Left lobe of liver (tissue), 2 donors: Measurements from ENCODE around the gene OTUD5. TPM values are rescaled to one million over a fixed set of nuclear protein-coding genes. Genes with fewer than 3 reads are reported as not detected.
A peak's percentile ranks its signal among the peaks of the same experiment; 100 is the strongest.

Source experiments
- ATAC-seq: fragments of 200-7000 bp; cut with Tn5 transposase; one replicate; pipeline ENCODE4 v1.9.1; 2020; ENCODE audit warnings: mild to moderate bottlenecking, moderate library complexity
- DNase-seq: peaks from one replicate; pipeline ENCODE4 v3.0.0-alpha.2; 2020; ENCODE audit warnings: low spot score
- total RNA-seq: library from RNA; stranded (reverse); gene quantifications from one replicate; pipeline ENCODE4 v1.2.1, GENCODE V29; 2021
- donor health status: DM: no; HTN: no; CAD: no; lungs with moderate emphysema.
- donor health status: DM: no; HTN: yes; CAD: no.

The OTUD5 gene
- total RNA-seq, 1 donor from 2014 or later, result 21.8 TPM

GRCh38 chrX:48938721-48939425 is 18.5 kb downstream of the OTUD5 start:
- DNase-seq (no peak), ATAC-seq (no peak)

DNA sequence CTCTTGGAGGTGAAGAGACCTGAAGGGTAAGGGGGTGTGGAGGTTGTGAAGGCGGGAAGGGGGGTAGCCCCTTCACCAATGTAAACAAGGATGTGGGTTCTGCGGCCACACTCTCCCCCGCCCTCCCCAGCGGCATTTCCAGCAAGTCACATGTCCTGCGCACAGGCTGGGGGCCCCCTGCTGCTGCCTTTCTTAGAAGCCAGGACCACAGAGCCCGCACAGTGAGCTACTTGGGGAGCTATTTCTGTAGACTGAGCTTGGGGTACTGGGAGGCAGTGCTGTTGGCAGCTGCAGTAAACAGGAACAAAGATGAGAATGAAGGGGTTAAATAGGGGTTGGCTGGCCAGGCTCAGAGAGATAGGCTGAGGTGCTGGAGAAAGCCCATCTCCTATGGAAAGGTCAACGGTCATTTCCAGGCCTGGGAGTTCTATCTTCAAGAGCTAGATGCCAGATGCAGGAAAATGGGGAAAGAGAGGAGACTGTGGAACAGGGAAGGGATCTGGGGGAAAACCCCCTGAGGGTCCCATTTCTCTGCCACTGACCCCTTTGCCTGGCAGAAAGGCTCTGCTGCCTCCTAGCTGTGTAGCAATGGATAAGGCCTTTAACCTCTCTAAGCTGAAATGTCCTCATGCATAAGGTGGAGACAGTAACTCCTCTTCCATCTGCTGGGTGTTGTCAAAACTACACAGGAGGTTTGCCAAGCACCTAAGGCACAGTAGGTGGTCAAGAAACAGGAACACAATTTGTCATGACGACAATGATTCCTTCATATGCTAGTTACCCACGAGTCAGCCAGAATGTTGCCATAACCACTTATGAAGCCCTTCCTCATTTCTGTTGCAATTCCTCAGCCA is 20.1 kb downstream of the OTUD5 start:
- ATAC-seq, result no peak
- no peak for DNase-seq

- DNase-seq, result no peak
- no peak for ATAC-seq
Measured at GRCh38 chrX:48936429-48937053, 20.9 kb downstream of the OTUD5 start.

DNA sequence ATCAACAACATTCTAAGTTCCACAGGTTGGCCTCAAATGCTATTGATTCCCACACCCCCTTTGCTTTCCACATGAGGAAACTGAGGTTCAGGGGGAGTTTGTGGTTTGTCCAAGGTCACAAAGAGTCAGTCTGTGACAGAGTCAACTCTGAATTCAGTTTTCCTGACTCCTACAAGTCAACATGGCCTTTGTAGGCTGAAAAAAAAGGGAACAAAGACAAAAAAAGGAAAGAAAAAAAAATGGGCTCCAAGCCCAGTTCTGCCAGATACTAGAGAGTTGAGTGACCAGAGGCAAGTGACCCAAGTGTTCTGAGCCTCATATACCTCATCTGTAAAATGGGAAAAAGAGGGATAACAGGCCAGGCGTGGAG is 22.1 kb downstream of the OTUD5 start:
- no peak for ATAC-seq
- DNase-seq, result no peak

DNA sequence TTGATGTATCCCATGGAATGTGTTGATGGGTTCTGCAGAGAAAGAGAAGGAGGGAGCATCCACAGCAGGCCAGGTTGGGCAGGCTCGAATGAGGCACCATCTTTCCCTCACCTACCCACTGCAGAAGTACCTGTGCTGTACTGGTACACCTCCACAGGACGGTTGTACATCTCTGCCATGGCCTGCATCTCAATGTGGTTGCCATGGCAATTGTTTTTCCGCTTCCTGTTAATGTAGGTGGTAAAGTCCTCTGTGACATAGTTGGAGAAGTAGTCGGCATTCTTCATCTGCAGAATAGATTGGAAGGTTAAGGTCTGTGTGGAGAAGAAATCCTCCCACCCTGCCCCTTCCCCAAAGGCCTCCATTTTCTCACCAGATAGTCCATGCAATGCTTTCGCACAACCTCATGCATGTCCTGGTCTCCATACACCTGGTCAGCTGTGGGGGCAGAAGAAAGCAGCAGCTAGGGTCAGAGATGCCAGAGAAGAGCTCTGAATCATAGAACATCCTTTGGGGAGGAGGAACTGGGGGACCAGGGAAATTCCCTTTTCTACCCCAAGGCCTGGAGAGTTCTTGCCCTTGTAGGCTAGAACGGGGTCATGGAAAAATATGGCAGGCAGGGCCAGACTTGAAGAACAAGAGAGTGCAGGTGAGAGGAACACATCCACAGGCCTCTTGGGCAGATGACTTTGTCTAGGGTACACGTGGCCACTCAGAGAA is 22.7 kb downstream of the OTUD5 start:
- ATAC-seq, result no peak
- no peak for DNase-seq

- DNase-seq (no peak), ATAC-seq (no peak)
Measured at GRCh38 chrX:48933757-48934156, 23.6 kb downstream of the OTUD5 start.

GRCh38 chrX:48927736-48928382 is 29.5 kb downstream of the OTUD5 start:
- DNase-seq, result no peak
- ATAC-seq, result no peak

DNA sequence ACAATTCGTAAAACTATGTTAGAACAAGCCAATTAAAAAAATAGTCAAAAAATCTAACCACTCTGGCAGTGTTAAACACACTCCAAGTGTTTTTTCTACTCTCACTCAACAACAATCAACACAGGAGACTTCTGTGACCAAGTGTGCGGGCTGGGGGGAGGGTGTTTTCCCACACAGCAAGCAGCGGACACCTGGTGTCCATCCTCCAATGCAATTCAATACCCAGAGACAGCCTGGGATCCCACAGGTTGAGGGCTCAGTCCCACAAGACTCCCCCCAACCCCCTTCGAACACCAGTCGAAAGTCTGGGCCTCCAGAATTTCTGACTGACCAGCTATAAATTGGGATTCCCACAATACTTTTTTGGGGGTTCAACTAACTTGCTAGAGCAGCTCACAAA is 30.3 kb downstream of the OTUD5 start:
- DNase-seq (no peak), ATAC-seq (no peak)

GRCh38 chrX:48924270-48924669 is 33.1 kb downstream of the OTUD5 start:
- ATAC-seq (no peak), DNase-seq (no peak)

GRCh38 chrX:48923771-48924170 is 33.6 kb downstream of the OTUD5 start:
- no peak for ATAC-seq
- no peak for DNase-seq

DNA sequence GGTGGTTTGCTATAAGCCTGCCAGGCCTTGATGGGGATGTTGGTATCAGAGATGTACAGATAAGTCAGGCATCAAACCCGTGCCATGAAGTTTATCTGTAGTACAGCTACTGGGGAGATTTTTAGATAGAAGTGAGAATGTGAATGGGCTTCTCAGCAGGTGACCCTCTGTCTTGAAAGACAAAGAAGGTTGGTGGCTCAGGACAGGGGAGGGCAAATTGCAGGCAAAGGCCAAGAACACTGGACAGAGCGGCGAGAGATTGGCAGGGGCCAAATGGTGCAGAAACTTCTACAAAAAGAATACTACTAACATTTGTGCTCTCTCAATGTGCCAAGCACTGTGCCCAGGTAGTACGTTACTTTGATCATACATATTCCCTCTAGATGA is 36.7 kb downstream of the OTUD5 start:
- DNase-seq, result no peak
- no peak for ATAC-seq

DNA sequence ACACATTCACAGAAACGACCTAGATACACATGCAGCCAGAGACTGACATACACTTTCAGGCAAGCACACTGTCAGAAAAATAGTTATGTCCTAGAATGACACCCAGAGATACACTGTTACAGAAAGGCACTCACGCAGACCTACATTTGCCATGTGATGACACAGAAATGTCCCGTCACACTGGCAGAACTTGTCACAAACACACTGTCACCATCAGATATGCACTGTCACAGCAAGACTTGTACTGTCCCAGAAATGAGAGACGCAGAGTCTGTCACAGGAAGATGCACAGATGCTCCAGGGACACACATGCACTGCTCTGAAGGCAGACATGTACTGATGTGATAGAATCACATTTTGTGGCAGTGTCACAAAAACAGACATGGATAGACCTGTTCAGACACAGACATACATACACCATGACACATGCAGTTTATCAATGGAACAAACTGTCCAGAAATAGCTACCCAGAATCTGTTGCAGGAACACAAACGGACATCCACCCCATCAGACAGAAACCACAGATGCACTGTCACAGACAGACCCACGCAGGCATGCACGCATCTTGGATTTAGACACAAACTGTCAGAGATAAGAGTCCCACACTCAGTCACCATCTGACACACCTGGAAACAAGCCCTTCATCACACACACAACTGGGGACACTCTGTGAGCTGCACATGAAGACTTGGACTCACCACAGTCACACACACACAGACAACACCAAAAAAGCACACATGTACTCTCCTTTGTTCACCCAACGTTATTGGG is 37.3 kb downstream of the OTUD5 start:
- ATAC-seq, result no peak
- DNase-seq, result no peak

GRCh38 chrX:48919360-48919841 is 38.0 kb downstream of the OTUD5 start:
- no peak for DNase-seq

DNA sequence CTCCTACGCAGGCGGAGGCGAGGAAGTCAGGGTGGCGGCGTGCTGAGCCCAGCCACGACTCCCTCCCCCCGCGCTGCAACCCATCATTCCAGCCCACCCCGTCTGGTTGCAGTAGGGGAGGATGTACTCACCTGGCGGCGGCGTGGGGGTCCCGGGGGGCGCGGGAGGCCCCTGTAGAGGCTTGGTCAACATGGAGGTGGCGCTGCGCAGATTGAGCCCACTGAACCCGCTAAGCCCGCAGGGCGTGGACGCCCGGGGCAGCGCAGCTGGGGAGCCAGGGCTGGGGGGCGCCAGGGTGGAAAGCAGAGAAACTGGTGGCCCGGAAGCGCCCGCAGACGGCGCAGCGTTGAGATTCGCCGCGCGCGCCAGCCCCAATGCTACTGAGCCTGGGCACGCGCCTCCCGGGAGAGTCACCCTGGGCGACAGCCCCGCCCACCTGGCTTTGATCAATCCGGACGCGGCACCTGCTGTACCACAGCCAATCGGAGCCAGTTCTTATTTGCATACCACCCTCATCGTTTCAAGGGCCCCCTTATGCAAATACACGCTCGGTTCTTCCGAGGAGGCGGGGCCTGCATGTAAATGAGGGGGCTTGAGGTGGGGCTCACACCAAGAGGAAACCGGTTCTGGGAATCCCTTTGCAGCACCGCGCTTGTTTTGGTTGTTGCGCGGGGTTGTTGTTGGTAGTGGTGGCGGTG is 38.6 kb downstream of the OTUD5 start, which contains the start of gene PIM2:
Gene PIM2, minus strand, starts transcription at position 382 of the 698 bp plus-strand sequence. Its CDS starts 190 bp downstream, at position 192.
- ATAC-seq, result peak; percentile 88
- peak; percentile 90 for DNase-seq

More at GRCh38 chrX:48919360-48919841, 38.0 kb downstream of the OTUD5 start:
- peak; percentile 11 for ATAC-seq

- ATAC-seq (no peak), DNase-seq (no peak)
Measured at GRCh38 chrX:48918301-48918642, 39.1 kb downstream of the OTUD5 start.

GRCh38 chrX:48917139-48918001 is 40.0 kb downstream of the OTUD5 start:
- peak; percentile 80 for ATAC-seq

DNA sequence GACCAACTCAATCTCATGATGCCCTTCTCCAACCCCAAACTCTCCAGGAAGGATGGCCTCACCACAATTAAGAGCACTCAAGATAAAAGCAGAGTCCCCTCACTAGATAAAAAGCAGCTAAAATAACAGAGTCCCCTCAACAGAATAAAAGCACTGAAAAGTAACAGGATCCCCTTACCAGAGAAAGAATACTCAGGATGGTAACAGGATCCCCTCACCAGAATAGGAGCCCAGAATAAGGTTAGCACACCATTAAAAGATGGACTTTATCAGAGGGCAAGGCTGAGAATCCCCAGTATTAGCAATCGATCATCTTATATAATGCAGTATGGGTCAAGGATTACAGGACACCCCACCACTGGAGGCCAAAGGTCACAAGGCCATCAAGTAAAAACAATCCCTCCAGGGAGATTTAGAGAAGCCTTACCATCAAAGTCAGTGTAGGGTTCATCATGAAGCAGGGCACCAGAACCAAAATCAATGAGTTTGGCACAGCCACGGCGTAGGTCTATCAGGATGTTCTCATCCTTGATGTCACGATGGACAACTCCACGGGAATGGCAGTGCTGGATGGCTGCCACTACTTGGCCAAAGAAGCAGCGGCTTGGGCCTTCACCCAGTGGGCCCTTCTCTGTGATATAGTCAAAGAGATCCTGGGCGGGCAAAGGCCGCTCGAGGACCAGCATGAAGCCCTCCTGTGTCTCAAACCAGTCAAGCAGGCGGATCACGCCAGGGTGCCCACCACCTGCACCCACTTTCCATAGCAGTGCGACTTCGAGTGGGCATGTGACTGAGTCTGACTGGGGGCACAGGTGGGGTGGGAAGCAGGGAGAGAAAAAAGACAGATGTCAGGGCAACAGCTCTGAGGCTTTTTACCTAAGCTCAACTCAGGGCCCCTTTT is 42.6 kb downstream of the OTUD5 start:
- no peak for ATAC-seq
- no peak for DNase-seq

More at GRCh38 chrX:48917139-48918001, 40.0 kb downstream of the OTUD5 start:
- DNase-seq, result peak; percentile 88
